Naive thymus-derived CD4-positive, alpha-beta T cell (primary cell): ENCODE data around the gene CDK6. TPM values are rescaled to one million over a fixed set of nuclear protein-coding genes. Genes with fewer than 3 reads are reported as not detected.

Experiments used
- ATAC-seq: fragments of 150-1000 bp; cut with Tn5 transposase; 2 replicates; pipeline ENCODE4 v1.10.0; 2021; ENCODE audit warnings: mild to moderate bottlenecking, moderate library complexity
- CTCF ChIA-PET: fragments of 350-600 bp; sonication (Branson Sonifier 250); formaldehyde crosslinking; loops from one replicate; lab custom pipeline; 2021; ENCODE audit warnings: antibody characterized with exemption; lab: Charles Lee
- POLR2A ChIA-PET: fragments of 350-600 bp; sonication (Branson Sonifier 250); formaldehyde crosslinking; loops from one replicate; lab custom pipeline; 2021; ENCODE audit warnings: antibody characterized with exemption, inconsistent platforms; lab: Charles Lee
- DNase-seq, 9 donors: peaks; one replicate each; pipeline versions ENCODE4 v3.0.0 to v3.0.0-alpha.2; 2020 to 2022; ENCODE audit warnings: mixed read lengths in 1 of 9
- H3K27ac ChIP-seq: one replicate; pipeline ENCODE4 v1.7.0; 2013; ENCODE audit warnings: mild to moderate bottlenecking, low read depth, low read length, moderate library complexity
- H3K27me3 ChIP-seq, 2 donors: one replicate each; pipeline ENCODE4 v1.7.0; 2013; ENCODE audit warnings: low read length in 2 of 2, mild to moderate bottlenecking in 2 of 2, moderate library complexity in 2 of 2; ENCODE audit not compliant: control insufficient read depth in 2 of 2, insufficient read depth in 2 of 2
- H3K36me3 ChIP-seq, 3 experiments: 1 replicate in 2 of 3; 2 replicates in 1 of 3; pipeline ENCODE4 v1.7.0; 2013; ENCODE audit warnings: low read length in 3 of 3, mild to moderate bottlenecking in 3 of 3, moderate library complexity in 1 of 3; ENCODE audit not compliant: insufficient read depth in 3 of 3, control insufficient read depth in 2 of 3
- H3K4me1 ChIP-seq, 2 donors: one replicate each; pipeline ENCODE4 v1.7.0; 2013; ENCODE audit warnings: low read length in 2 of 2, mild to moderate bottlenecking in 2 of 2, moderate library complexity in 1 of 2; ENCODE audit not compliant: control insufficient read depth in 2 of 2, insufficient read depth in 2 of 2
- H3K4me3 ChIP-seq: 2 replicates; pipeline ENCODE4 v1.7.0; 2013; ENCODE audit warnings: mild to moderate bottlenecking, low read length
- H3K9me3 ChIP-seq, 3 experiments: 1 replicate in 2 of 3; 2 replicates in 1 of 3; pipeline ENCODE4 v1.7.0; 2013; ENCODE audit warnings: low read length in 3 of 3; ENCODE audit not compliant: control insufficient read depth in 2 of 3
- H3K27ac Mint-ChIP-seq, 9 donors: one replicate each; pipeline ENCODE4 v1.8.0; 2020 to 2022; ENCODE audit warnings: mixed read lengths in 9 of 9, mild to moderate bottlenecking in 8 of 9, moderate library complexity in 5 of 9, inconsistent platforms in 2 of 9
- H3K27me3 Mint-ChIP-seq, 5 donors: one replicate each; pipeline ENCODE4 v1.8.0; 2021 to 2022; ENCODE audit warnings: mixed read lengths in 5 of 5, mild to moderate bottlenecking in 1 of 5
- H3K36me3 Mint-ChIP-seq, 5 donors: one replicate each; pipeline ENCODE4 v1.8.0; 2020 to 2022; ENCODE audit warnings: mixed read lengths in 5 of 5, mild to moderate bottlenecking in 3 of 5, inconsistent platforms in 1 of 5
- H3K4me1 Mint-ChIP-seq, 7 donors: one replicate each; pipeline ENCODE4 v1.8.0; 2020 to 2022; ENCODE audit warnings: mixed read lengths in 7 of 7, mild to moderate bottlenecking in 3 of 7, inconsistent platforms in 1 of 7
- H3K4me3 Mint-ChIP-seq, 10 donors: one replicate each; pipeline ENCODE4 v1.8.0; 2020 to 2022; ENCODE audit warnings: mild to moderate bottlenecking in 10 of 10, mixed read lengths in 10 of 10, moderate library complexity in 6 of 10, inconsistent platforms in 2 of 10
- H3K9me3 Mint-ChIP-seq, 11 donors: one replicate each; pipeline ENCODE4 v1.8.0; 2020 to 2022; ENCODE audit warnings: mixed read lengths in 11 of 11, mild to moderate bottlenecking in 4 of 11, inconsistent platforms in 1 of 11, moderate library complexity in 1 of 11
- intact Hi-C, 2 donors: fragments of 100-400 bp; cut with micrococcal nuclease; formaldehyde crosslinking; loops; one replicate each; pipeline ENCODE4 v1.15.1; 2023
- polyA plus RNA-seq, 2 donors: library from polyadenylated mRNA; unstranded; fragments of 300-500 nt; fragmentation: Illumina TruSeq; gene quantifications; one replicate each; pipeline ENCODE4 v1.2.3, GENCODE V29; 2021
- total RNA-seq, 6 experiments: library from RNA in 5 of 6; stranded (reverse) in 5 of 6; gene quantifications; 1 replicate in 5 of 6; 2 replicates in 1 of 6; pipeline ENCODE4 v1.2.3 and lab custom pipeline; 2021 to 2026

Gene CDK6
- total and polyA plus RNA-seq, 7 experiments from 2014 or later: 15.8 to 156 (median 36.8) TPM

GRCh38 chr7:92698237-92698841 is 138.0 kb downstream of the CDK6 start:
- Histone ChIP-seq H3K4me3 (no peak overlapping the region), H3K27ac (no peak overlapping the region), H3K9me3 (no peaks in the 10 kb centered on the region), H3K27me3 (no peaks in the 10 kb centered on the region), H3K36me3 (no peaks in the 10 kb centered on the region), H3K4me1 (no peaks in the 10 kb centered on the region)
- ATAC-seq: no peak
- CTCF ChIA-PET: interaction anchor here (0.7 to 1.6 kb wide), 2 partner anchors 24 to 667 kb away, joined by 3 to 4 read pairs; no protein-coding TSS in a partner anchor
- Mint-ChIP-seq H3K4me3 (no peak overlapping the region), H3K27me3 (no peaks in the 10 kb centered on the region), H3K27ac (peak overlapping the region in 1 of 9 donors; percentile 28), H3K9me3 (peaks cover 0 to 4% (median 0%) of the 10 kb centered on the region in 11 donors), H3K36me3 (peaks cover 0 to 26% (median 7%) of the 10 kb centered on the region in 5 donors), H3K4me1 (peaks cover 8 to 50% (median 25%) of the 10 kb centered on the region in 7 donors)
- intact Hi-C loops: no loop called here
- POLR2A ChIA-PET: interaction anchor here (0.6 to 0.7 kb wide), 2 partner anchors 122 to 151 kb away, joined by 3 read pairs; no protein-coding TSS in a partner anchor
- no peak for DNase-seq

- ATAC-seq (no peak), DNase-seq (no peak)
- Histone ChIP-seq H3K9me3 (no peaks in the 10 kb centered on the region), H3K4me3 (no peak overlapping the region), H3K27me3 (no peaks in the 10 kb centered on the region), H3K27ac (no peak overlapping the region), H3K36me3 (no peaks in the 10 kb centered on the region), H3K4me1 (no peaks in the 10 kb centered on the region)
- ChIA-PET CTCF (interaction anchor here (1.6 kb wide), 1 partner anchor 25 kb away, joined by 3 read pairs; no protein-coding TSS in a partner anchor), POLR2A (no interaction called here)
- H3K27me3 Mint-ChIP-seq: no peaks in the 10 kb centered on the region
- peaks cover 4 to 51% (median 25%) of the 10 kb centered on the region in 7 donors for H3K4me1 Mint-ChIP-seq
- peak overlapping the region in 1 of 10 donors; percentile 10 for H3K4me3 Mint-ChIP-seq
- peaks cover 0 to 23% (median 7%) of the 10 kb centered on the region in 5 donors for H3K36me3 Mint-ChIP-seq
- H3K27ac Mint-ChIP-seq: peak overlapping the region in 4 of 9 donors; percentile 14 to 49 (median 36)
- intact Hi-C loops: no loop called here
- H3K9me3 Mint-ChIP-seq: peaks cover 0 to 4% (median 0%) of the 10 kb centered on the region in 11 donors
Measured at GRCh38 chr7:92697414-92697813, 139.0 kb downstream of the CDK6 start.

GRCh38 chr7:92697012-92697411 is 139.4 kb downstream of the CDK6 start:
- H3K4me1 ChIP-seq: peaks cover 0 to under 1% of the 10 kb centered on the region in 2 donors
- H3K27ac Mint-ChIP-seq: peak overlapping the region in 3 of 9 donors; percentile 30 to 49 (median 41)
- peaks cover 4 to 54% (median 25%) of the 10 kb centered on the region in 7 donors for H3K4me1 Mint-ChIP-seq
- intact Hi-C loops: no loop called here
- H3K36me3 Mint-ChIP-seq: peaks cover 0 to 23% (median 7%) of the 10 kb centered on the region in 5 donors
- H3K4me3 Mint-ChIP-seq: peak overlapping the region in 1 of 10 donors; percentile 10
- no peaks in the 10 kb centered on the region for H3K27me3 ChIP-seq
- ATAC-seq: no peak
- H3K9me3 Mint-ChIP-seq: peaks cover 0 to 4% (median 0%) of the 10 kb centered on the region in 11 donors
- H3K27ac ChIP-seq: no peak overlapping the region
- H3K36me3 ChIP-seq: no peaks in the 10 kb centered on the region
- H3K27me3 Mint-ChIP-seq: no peaks in the 10 kb centered on the region
- H3K4me3 ChIP-seq: no peak overlapping the region
- no peak for DNase-seq
- no peaks in the 10 kb centered on the region for H3K9me3 ChIP-seq
- ChIA-PET CTCF (interaction anchor here (1.6 kb wide), 1 partner anchor 25 kb away, joined by 3 read pairs; no protein-coding TSS in a partner anchor), POLR2A (no interaction called here)

GRCh38 chr7:92696584-92696983 is 139.8 kb downstream of the CDK6 start:
- Mint-ChIP-seq H3K36me3 (peaks cover 0 to 24% (median 7%) of the 10 kb centered on the region in 5 donors), H3K4me3 (no peak overlapping the region), H3K27ac (peak overlapping the region in 1 of 9 donors; percentile 52), H3K9me3 (peaks cover 0 to 4% (median 0%) of the 10 kb centered on the region in 11 donors), H3K27me3 (no peaks in the 10 kb centered on the region), H3K4me1 (peaks cover 5 to 58% (median 25%) of the 10 kb centered on the region in 7 donors)
- DNase-seq (no peak), ATAC-seq (no peak)
- Histone ChIP-seq H3K4me3 (no peak overlapping the region), H3K27me3 (no peaks in the 10 kb centered on the region), H3K4me1 (peaks cover 0 to 5% of the 10 kb centered on the region in 2 donors), H3K36me3 (no peaks in the 10 kb centered on the region), H3K27ac (no peak overlapping the region), H3K9me3 (no peaks in the 10 kb centered on the region)
- CTCF ChIA-PET: interaction anchor here (1.3 to 1.6 kb wide), 2 partner anchors 26 to 136 kb away, joined by 3 to 10 read pairs; no protein-coding TSS in a partner anchor
- intact Hi-C loops: no loop called here
- POLR2A ChIA-PET: interaction anchor here (0.6 kb wide), 1 partner anchor 345 kb away, joined by 3 read pairs; no protein-coding TSS in a partner anchor

- Mint-ChIP-seq H3K27me3 (no peaks in the 10 kb centered on the region), H3K9me3 (peaks cover 0 to 4% (median 0%) of the 10 kb centered on the region in 11 donors), H3K36me3 (peaks cover 0 to 23% (median 6%) of the 10 kb centered on the region in 5 donors), H3K27ac (peak overlapping the region in 6 of 9 donors; percentile 20 to 62 (median 48)), H3K4me3 (peak overlapping the region; percentile 20 to 76 (median 48)), H3K4me1 (peaks cover 9 to 62% (median 33%) of the 10 kb centered on the region in 7 donors)
- Histone ChIP-seq H3K4me3 (no peak overlapping the region), H3K36me3 (no peaks in the 10 kb centered on the region), H3K27me3 (no peaks in the 10 kb centered on the region), H3K9me3 (no peaks in the 10 kb centered on the region), H3K4me1 (peaks cover 8 to 12% of the 10 kb centered on the region in 2 donors), H3K27ac (no peak overlapping the region)
- ATAC-seq: no peak
- no peak for DNase-seq
- ChIA-PET POLR2A (interaction anchor here (0.6 kb wide), 1 partner anchor 344 kb away, joined by 3 read pairs; no protein-coding TSS in a partner anchor), CTCF (interaction anchor here (1.3 kb wide), 1 partner anchor 137 kb away, joined by 10 read pairs; no protein-coding TSS in a partner anchor)
- intact Hi-C loops: loop anchor here in 1 of 2 donors (1.0 kb wide), 1 partner anchor 10 kb away; no protein-coding TSS in a partner anchor
Measured at GRCh38 chr7:92695308-92696261, 140.8 kb downstream of the CDK6 start.

- intact Hi-C loops: loop anchor here in 1 of 2 donors (5.0 kb wide), 1 partner anchor 533 kb away; the partner anchor contains the start of gene HEPACAM2
- H3K4me1 Mint-ChIP-seq: peaks cover 7 to 64% (median 33%) of the 10 kb centered on the region in 7 donors
- H3K4me3 Mint-ChIP-seq: no peak overlapping the region
- no peaks in the 10 kb centered on the region for H3K36me3 ChIP-seq
- H3K4me1 ChIP-seq: peaks cover 12 to 15% of the 10 kb centered on the region in 2 donors
- no peaks in the 10 kb centered on the region for H3K27me3 ChIP-seq
- H3K36me3 Mint-ChIP-seq: peaks cover 0 to 31% (median 4%) of the 10 kb centered on the region in 5 donors
- peaks cover 0 to 11% (median 0%) of the 10 kb centered on the region in 11 donors for H3K9me3 Mint-ChIP-seq
- H3K27ac Mint-ChIP-seq: no peak overlapping the region
- H3K9me3 ChIP-seq: no peaks in the 10 kb centered on the region
- POLR2A ChIA-PET: no interaction called here
- no peak overlapping the region for H3K4me3 ChIP-seq
- ATAC-seq (no peak), DNase-seq (no peak)
- no peaks in the 10 kb centered on the region for H3K27me3 Mint-ChIP-seq
- H3K27ac ChIP-seq: no peak overlapping the region
- CTCF ChIA-PET: no interaction called here
Measured at GRCh38 chr7:92694211-92694610, 142.2 kb downstream of the CDK6 start.
